SIG-M5 (cell line): ENCODE data around the gene GPR17.

Experiments
- DNase-seq: peaks from one replicate; lab custom pipeline; 2025; lab: John Stamatoyannopoulos, UW

GPR17 gene

GRCh38 chr2:127671557-127672302 lies 25.8 kb downstream of the GPR17 start:
- no peak for DNase-seq

DNA sequence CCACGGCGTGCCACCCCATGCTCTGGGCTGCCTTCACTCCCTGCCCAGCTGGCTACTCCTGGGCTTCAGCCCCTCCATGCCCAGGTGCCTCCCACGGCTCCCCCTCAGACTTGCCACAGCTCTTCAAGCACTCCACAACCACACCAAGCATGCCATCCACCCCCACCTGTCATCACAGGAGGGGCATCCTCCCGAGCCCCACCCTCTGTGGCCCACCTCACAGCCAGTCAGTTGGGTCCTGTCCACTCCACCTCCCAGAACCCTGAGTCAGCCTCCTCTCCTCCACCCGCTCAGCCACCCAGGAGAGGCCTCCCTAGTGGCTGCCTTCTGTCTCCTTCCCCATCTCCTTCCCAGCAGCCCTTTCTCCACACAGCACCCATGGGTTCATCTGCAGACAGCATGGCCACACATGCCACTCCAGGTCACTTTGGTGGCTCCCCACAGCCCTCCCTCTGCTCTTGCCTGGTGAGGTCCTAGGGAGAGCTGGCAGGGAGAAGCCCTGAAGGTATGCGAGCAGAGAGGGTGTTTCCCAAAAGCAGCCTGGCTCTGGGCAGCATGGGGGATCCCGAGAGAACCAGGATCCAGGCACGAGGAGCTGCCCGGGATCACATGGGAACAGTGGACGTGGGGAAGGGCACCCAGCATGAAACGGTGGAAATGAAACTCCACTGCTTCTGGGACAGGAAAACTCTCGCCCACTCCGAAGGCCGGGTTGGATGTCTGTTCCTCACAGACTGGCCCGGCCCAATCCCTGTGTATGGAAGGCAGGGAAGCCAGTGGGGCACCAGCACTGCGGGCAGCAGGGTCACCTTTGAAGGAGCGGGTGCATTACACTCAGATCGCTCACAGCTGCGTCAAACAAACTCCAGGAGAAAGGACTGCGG lies 26.6 kb downstream of the GPR17 start:
- no peak for DNase-seq

DNA sequence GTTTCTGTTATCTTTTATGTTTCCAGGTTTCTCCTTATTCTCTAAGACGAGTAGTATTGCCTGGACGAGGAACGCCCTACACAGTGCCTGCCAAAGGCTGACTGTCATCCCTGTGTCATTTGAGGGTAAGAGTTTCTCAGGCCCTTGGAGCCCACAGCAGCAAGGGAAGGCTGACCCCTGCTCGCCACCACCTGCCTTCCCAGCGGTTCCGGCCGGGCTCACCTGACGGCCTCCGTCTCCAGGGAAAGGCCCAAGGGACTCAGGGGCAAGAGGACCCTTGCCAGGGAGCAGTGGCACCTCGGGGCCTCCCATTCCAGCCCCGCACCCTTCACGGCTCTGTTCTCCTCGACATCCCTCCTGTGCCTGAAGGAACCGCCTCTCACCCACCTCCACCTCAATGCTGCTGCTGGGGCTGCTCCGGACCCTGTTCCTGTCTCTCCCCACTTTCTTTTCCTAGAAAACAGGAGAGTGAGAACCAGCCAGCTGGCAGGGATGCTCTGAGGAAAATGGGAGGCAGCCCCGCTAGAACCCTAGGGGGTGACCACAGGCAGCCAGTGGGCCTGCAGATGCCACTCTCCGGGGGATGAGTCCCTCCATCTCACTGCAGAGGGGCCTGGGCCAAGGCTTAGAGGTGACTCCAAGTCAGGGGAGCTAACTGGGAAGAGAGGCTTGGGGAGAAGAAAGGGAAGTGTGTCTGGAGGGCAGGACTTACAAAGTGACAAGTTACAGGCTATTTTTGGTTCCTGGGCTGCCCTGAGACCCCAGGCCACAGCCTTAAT lies 27.5 kb downstream of the GPR17 start:
- no peak for DNase-seq

DNA sequence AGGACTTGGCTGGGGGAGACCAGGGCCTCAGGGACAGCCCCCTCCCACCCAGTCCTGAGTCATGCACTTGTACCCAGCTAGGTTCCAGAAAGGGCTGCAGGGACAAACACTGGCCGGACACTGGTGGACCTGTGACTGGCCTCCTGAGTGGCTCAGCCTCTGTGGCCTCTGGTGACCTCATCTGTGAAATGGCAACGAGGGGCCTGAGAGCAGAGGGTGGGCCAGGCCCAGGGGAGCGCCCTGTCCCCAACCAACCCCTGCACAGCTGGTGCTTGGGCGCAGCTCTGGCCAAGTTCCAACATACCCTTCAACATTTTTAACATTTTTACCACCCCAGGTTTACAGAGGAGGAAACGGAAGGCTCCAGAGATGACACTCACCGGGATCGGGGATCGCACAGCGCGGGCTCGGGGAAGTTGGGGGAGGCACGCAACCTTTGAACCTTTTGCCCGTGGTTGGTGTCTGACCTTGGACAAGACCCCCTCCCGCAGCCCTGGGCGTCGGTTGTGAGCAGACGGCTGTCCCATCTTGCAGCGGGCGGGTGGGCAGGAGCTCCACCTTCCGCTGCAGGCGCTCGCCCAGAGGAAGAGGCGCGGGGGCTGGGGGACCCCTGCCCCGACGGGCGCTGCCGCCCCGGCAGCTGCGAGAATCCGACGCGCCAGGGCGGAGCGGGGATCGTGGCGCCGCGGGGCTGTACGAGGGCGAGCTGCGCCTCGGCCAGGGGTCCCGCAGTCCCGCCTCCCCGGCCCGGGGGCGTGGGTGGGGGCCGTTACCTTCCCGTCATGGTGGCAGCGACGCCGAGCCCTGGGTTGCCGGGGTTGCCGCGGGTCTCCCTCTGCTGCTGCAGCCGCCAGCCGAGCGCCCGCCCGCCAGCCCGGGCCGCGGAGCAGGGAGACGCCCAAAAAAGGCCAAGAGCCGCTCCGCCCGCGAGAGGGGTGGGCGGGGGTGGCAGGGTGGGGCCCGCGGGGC lies 28.6 kb downstream of the GPR17 start:
- no peak for DNase-seq

DNA sequence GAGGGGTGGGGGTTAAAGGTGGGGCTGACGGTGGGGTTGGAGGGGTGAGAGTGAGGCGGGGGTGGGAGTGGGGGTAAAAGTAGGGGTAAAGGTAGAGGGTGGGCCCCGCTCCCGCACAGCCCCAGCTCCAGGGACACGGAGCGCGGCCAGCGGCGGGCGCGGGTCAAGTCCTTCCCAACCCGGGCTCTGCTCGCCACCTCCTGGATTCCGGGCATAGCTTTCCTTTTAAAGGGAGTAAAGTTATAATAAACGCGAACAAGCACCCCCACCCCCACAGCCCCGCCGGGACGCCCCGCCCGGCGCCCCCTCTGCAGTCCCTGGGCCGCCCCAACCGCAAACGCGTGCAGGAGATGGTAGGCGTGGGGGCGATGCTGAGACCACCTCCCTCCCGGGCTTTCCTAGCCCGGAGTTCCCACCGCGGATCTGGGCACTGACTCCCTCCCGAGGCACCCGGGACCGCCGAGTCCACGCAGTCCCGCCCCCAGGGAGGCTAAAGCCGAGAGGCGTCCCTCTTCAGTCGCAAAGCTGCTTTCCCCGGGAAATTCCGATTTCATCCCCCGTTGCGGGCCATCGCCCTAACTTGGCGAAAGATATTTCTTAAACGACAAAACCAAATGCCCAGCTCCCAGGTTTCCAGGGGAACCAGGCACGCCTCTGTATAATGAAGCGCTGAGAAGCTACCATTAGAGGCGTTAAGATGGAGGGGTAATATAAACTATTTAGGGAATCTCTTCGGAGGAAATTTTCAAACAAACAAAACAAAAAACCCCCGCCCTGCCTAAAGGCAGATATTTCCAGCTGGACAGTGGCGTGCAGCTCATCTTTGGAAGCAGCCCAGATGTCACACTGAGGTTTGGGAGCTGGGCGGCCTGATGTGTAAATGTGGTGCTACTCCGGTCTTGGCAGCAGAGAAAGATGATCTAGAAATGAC lies 29.6 kb downstream of the GPR17 start, which contains the start of gene LIMS2:
Gene LIMS2 (minus strand): TSS at position 200 of the 931 bp plus-strand sequence. CDS start 506 bp downstream, outside the sequence.
- DNase-seq: no peak

DNA sequence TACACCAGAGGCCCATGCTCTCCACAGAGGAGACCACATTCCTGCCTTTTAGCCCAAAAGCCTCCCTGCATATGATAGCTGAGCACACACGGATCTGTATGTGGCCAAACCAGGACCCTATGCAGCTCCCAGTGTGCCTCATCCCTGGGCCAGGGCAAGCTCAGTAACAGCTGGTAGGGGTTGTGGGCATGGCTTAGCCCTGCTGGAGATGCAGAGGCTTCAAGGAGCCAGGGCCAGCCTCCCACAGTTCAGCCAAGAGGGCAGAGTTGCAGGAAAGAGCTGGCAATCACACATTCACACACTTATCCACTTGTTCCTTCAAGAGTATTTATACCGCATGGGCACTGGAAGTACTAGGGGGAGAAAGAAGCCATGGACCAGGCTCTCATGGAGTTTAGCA lies 31.0 kb downstream of the GPR17 start:
- no peak for DNase-seq

DNA sequence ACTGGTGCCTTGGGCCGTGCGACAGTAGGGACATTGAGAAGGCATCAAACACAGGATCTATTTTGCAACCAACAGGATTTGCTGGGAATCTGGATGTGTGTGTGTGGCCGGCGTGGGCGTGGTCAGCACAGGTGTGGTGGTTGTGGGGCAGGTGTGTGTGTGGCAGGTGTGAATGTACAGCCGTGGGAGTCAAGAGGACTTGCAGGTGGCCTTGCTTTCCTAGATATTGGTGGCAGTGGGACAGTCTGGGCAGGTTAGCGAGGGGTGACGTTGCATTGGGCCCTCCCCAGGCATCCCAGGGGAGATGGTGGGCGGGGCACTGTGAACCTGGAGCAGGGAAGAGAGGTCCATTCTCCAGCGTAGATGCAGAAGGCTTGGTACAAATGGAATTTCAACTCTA lies 32.6 kb downstream of the GPR17 start:
- DNase-seq: no peak

DNA sequence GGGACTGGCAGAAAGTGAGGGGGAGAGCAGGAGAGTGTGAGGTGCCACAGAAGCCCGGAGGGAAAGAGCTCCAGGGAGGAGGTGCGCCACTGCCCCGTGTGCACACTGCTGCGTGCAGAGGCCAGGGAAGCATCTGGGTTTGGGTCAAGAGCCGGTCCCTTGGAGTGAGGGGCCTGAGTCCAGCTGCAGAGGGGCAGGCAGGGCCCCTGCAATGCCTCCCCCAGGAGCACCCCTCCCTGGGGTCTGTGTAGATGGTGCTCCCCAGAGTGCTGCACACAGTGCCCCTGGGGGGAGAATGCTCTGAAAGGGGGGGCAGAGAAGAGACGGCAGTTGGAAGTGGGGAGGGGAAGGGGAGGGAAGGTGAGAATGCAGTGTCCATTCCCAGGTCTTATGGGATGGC lies 33.0 kb downstream of the GPR17 start:
- DNase-seq: no peak

DNA sequence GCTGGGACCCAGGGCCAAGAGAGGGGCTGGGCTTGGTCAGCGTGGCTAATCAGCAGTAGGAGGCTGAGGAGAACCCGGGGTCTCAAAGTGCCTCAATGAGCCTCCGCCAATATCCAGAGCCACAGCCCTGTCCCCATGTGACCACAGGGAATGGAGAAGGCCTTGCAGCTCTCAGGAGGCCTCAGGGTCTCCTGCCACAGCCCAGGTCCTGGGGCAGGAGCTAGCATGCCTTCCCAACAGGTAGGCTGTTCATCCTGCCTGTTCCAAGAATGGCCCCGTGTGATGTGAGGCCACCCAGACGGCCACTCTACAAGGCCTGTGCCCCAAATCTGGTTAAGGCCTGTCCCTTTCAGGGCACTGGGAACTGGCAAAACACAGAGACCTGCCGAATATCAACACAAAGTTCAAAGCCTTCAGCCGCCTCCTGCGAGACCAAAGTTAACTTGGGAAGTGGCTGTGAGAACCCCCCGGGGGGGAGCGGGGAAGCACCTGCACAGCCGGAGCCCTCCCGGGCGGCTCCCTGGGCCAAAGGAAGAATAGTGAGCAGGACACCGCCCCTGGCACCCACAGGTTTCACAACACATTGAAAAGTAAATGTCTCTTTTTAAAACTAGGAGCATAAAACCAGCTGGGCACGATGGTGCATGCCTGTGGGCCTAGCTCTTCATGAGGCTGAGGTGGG lies 33.9 kb downstream of the GPR17 start:
- DNase-seq: no peak

DNA sequence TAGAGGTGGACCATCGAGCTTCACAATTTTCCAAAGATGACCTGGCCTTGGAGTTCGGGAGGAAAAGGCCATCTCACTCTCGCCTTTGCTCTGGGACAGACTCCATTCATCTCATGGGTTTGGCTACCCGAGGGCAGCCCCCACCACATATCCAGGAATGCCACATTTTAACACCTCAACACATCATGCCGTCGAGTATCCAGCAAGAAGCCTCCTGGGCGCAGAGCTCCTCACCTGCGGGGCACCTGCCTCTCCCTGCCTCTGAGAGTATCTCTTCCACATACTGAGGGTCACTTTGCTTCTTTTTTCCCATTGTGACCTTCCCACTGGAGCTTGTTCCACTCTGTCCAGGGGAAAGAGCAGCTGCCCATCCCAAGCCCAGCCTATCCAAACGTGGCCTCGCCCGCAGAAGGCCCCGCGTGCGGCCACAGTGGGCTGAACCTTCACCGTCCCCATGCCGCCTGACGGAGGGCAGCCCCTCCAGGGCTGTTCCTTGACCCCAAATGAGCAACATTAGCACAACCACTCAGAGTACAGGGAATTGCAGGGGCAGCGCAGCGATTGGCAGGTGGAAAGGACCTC lies 34.8 kb downstream of the GPR17 start:
- no peak for DNase-seq

DNA sequence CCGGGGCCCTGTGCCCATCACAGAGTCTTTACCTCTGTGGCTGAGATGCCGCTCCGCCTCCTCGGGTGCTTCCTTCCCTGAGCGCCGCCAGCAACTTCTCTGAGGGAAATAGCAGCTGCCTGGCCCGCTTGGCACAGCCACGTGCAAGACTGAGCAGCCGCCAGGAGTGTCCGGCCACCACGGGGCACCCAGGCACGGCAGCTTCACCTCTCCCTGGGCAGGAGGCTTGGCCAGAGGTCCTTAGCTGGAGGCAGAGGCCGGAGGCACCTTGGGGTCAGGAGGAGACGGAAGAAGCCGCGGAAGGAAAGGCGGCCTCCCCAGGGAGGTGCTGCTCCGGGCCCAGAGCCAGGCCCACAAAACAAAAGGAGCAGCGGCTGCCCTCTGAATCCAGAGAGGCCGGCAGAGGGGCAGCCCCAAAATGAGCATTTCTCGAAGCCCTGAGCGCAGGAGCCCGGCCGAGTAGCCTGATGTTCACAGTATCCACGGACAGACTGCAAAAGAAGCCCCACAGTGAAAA lies 35.4 kb downstream of the GPR17 start:
- no peak for DNase-seq

DNA sequence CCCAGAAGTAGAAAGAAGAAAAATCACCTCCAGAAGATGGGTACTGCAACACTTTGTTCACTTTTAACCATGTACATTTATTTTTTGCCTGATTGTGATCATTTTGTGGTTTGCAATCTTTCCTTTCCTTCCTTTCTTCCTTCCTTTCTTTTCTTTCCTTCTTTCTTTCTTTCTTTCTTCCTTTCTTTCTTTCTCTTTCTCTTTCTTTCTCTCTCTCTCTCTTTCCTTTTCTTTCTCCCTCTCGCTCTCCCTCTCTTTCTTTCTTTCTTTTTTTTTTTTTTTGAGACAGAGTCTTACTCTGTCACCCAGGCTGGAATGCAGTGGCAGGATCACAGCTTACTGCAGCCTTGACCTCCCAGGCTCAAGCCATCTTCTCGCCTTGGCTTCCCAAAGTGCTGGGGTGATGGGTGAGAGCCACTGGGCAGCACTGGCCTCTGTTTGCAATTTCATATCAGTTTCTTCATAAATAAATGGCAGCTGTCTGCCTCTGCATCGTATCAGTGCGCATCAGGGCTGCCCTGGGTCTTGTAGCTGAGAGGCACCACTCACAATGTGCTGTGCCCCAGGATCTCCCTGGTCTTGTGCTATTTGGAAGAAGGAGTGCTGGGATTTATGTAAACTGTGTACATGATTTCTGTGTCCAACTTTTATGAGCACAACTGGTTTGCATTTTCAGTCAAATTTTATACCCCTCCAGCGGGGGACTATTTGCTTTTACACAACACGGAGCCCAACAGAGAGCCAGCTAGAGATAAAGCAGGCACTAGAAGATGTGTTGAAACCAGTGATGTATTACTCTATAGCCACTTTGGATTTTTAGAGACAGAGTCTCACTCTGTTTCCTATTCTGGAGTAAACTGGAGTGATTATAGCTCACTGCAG lies 36.3 kb downstream of the GPR17 start:
- no peak for DNase-seq

- DNase-seq: no peak
Observed at GRCh38 chr2:127683056-127683455, 37.1 kb downstream of the GPR17 start.

DNA sequence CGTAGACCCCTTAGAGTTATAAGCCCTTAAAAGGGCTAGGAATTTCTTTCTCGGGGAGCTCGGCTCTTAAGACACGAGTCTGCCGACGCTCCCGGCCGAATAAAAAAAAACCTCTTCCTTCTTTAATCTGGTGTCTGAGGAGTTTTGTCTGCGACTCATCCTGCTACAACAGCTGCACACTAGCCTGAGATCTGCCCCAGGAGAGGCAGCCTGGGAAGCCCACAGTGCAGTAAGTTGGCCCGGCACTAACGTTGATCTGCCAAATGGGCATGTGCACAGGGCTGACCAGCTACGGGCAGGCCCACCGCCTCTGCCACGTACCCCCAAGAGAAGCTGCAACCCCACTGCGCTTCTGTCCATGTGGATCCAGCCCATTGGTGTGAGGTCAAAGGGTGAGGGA lies 37.8 kb downstream of the GPR17 start:
- no peak for DNase-seq

GRCh38 chr2:127685410-127686080 lies 39.6 kb downstream of the GPR17 start:
- DNase-seq: no peak

- DNase-seq: no peak
Observed at GRCh38 chr2:127688405-127688804, 42.5 kb downstream of the GPR17 start.

DNA sequence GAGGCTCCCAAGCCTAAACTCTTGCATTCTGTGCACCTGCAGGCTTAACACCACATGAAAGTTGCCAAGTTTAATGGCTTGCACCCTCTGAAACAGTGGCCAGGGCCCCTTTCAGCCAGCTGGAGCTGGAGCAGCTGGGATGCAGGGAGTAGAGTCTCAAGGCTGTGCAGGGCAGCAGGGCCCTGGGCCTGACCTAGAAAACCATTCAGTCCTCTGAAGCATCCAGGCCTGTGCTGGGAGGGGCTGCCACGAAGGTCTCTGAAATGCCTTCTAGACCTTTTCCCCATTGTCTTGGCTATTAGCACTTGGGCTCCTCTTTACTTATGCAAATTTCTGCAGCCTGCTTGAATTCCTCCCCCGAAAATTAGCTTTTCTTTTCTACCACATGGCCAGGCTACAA lies 44.7 kb downstream of the GPR17 start:
- no peak for DNase-seq
